GM23338 (cell line): ENCODE measurements around the gene CFTR.

ENCODE experiments used
- EZH2 ChIP-seq: fragments of 200-600 bp; sonication (generic); IDR thresholded peaks from one replicate; pipeline ENCODE4 v1.8.0; 2017; ENCODE audit warnings: antibody characterized with exemption, mild to moderate bottlenecking, low read depth; ENCODE audit not compliant: unreplicated experiment
- EZH2phosphoT487 ChIP-seq: fragments of 200-600 bp; sonication (generic); IDR thresholded peaks from one replicate; pipeline ENCODE4 v1.8.1; 2018; ENCODE audit warnings: antibody characterized with exemption; ENCODE audit not compliant: unreplicated experiment
- NANOG ChIP-seq: IDR thresholded peaks from 2 replicates; pipeline ENCODE4 v1.6.1; 2016; ENCODE audit warnings: antibody characterized with exemption, borderline replicate concordance
- POLR2AphosphoS5 ChIP-seq: IDR thresholded peaks from 2 replicates; pipeline ENCODE4 v1.6.1; 2016; ENCODE audit warnings: antibody characterized with exemption, low read depth
- ZNF331 ChIP-seq: fragments of 250-450 bp; sonication (Bioruptor Pico); IDR thresholded peaks from 2 replicates; pipeline ENCODE4 v1.5.0; 2020; ENCODE audit warnings: low read depth, mild to moderate bottlenecking, moderate library complexity
- TF ChIP-seq, protein P1 (sequence below), 2 experiments: fragments of 200-600 bp in 1 of 2; sonication (generic) in 1 of 2; conservative IDR thresholded peaks; 2 replicates each; pipeline versions ENCODE4 v1.5.1 to v1.6.1; 2016 to 2017; ENCODE audit warnings: antibody characterized with exemption in 2 of 2, low read depth in 2 of 2, mild to moderate bottlenecking in 2 of 2, moderate library complexity in 1 of 2

DNA sequence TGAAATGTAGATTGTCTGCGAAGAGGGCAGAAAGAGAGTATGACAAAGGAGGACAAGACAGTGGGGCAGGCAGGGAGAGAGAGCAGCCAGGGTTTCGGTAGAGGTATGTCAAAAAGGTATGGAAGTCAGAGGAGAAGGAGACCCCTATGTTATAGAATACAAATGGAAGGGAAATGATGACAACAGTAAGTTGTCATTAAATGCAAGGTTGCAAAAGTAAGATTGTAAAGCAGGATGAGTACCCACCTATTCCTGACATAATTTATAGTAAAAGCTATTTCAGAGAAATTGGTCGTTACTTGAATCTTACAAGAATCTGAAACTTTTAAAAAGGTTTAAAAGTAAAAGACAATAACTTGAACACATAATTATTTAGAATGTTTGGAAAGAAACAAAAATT lies 126.3 kb downstream of the CFTR start:
- TF ChIP-seq NANOG (no peak), POLR2AphosphoS5 (no peak), ZNF331 (no peak), EZH2phosphoT487 (no peak), EZH2 (no peak)
- TF ChIP-seq, protein P1, sequence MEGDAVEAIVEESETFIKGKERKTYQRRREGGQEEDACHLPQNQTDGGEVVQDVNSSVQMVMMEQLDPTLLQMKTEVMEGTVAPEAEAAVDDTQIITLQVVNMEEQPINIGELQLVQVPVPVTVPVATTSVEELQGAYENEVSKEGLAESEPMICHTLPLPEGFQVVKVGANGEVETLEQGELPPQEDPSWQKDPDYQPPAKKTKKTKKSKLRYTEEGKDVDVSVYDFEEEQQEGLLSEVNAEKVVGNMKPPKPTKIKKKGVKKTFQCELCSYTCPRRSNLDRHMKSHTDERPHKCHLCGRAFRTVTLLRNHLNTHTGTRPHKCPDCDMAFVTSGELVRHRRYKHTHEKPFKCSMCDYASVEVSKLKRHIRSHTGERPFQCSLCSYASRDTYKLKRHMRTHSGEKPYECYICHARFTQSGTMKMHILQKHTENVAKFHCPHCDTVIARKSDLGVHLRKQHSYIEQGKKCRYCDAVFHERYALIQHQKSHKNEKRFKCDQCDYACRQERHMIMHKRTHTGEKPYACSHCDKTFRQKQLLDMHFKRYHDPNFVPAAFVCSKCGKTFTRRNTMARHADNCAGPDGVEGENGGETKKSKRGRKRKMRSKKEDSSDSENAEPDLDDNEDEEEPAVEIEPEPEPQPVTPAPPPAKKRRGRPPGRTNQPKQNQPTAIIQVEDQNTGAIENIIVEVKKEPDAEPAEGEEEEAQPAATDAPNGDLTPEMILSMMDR (conservative IDR thresholded peaks at IDR 0.05; ENCODE audit: low read depth in 2 of 2), result no peak
